ENCODE measurements around the gene FAM53B.

Gene FAM53B

DNA sequence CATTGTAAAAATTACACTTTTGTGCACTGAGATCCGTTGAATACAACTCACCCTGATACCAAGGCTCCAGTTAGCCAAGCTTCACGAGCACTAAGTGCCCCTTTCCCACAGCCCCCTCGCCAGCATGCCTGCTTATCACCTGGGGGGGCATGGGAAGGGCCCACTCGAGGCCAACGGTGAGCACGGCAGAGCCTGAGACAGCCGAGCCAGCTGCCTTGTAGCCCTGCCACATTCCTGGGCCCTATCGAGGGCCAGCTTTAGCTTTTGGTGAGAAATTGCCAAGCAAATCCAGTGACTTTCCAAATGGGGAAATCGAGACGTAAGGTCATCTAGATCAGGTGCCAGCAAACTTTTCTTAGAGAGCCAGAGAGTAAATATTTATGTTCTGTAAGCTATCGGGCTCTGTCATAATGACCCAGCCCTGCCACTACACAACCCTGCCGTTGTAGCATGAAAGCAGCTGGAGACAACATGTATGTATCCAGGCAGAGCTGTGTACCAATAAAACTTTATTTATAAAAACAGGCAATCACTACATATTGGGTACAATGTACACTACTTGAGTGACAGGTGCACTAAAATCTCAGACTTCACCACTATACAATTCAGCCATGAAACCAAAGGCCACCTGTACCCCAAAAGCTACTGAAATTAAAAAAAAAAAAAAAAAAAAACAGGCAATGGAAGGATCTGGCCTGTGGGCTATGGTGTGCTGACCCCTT is 83.6 kb downstream of the FAM53B start:
- no peak for DNase-seq (ENCODE audit: low read depth)

GRCh38 chr10:124659380-124659779 is 84.8 kb downstream of the FAM53B start:
- no peak for DNase-seq (ENCODE audit: low read depth)

GRCh38 chr10:124658591-124659242 is 85.5 kb downstream of the FAM53B start:
- DNase-seq (ENCODE audit: low read depth): no peak

GRCh38 chr10:124657806-124658205 is 86.4 kb downstream of the FAM53B start:
- no peak for DNase-seq (ENCODE audit: low read depth)

DNA sequence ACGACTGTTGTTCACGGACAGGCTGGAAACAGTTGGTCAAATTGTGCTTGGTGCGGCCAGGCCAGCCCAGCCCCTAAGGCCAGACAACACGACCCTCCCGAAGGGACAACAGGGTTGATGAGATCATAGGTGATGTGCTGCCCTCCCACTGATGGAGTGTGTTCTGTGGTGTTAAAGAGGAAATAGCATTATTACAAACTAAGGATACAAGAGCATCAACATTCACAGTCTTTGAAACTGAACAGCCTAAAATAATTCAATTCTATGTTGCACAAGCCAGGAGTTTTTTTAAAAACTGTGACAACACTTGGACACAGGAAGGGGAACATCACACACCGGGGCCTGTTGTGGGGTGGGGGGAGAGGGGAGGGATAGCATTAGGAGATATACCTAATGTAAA is 87.6 kb downstream of the FAM53B start:
- no peak for DNase-seq (ENCODE audit: low read depth)

GRCh38 chr10:124656113-124656490 is 88.1 kb downstream of the FAM53B start:
- DNase-seq (ENCODE audit: low read depth): no peak

DNA sequence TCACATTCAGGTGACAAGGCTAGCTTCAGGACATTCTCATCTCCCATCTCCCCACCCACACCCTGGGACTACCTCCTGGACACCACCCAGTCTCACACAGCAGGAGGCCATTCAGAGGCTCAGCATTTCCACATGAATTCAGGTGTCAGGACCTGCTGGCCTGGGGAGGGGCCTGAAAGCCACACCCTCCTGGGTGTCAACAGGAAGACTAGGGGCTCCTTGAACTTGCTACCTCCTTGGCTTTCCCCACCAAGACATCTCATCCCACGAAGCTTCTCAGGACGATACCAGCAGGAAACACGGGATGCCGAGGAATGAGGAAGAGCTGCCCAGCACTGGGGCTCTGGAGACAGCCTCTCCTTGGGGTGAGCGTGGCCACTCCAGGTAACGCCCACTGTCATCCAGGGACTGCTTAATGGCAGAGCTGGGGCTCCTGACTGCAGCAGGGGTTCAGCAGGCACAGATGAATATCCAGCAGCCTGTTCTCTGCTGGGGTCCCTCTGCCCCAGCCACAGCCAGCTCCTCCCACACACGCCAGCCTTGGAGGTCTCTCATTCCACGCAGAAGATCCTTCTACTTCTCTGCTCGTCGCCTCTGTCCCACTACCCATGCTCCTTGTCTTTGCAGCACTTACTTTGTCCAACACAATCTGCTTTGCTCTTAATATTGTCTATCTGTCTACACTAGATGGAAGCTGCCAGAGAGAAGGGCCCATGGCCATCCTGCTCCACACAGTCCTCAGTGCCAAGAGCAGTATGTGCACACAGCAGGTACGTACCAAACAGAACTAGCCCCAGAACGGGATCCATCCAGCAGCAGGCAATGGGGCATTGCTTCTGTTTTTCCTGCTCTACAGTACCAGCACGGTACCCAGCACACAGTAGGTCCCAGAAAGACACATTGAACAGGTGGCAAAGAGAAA is 88.7 kb downstream of the FAM53B start:
- no peak for DNase-seq (ENCODE audit: low read depth)

DNA sequence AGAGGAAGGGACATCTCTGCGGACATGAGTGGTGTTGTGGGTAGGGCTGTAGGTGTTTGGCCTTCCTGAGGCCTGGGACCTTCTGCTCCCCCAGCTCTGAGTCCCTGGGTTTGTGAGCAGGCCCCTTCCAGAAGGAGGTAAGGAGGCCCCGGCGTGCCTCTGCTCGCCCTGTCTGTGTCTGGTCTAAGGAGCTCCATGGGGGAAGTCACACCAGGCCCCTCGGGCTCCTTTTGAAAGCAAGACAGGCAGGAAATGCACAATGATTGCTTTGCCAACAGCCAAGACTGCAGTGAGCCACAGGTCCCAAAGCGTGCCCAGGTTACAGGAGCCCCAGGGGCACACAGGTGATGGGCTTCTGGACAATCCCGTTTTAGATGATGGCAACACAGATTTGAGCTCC is 89.5 kb downstream of the FAM53B start:
- DNase-seq (ENCODE audit: low read depth): no peak

DNA sequence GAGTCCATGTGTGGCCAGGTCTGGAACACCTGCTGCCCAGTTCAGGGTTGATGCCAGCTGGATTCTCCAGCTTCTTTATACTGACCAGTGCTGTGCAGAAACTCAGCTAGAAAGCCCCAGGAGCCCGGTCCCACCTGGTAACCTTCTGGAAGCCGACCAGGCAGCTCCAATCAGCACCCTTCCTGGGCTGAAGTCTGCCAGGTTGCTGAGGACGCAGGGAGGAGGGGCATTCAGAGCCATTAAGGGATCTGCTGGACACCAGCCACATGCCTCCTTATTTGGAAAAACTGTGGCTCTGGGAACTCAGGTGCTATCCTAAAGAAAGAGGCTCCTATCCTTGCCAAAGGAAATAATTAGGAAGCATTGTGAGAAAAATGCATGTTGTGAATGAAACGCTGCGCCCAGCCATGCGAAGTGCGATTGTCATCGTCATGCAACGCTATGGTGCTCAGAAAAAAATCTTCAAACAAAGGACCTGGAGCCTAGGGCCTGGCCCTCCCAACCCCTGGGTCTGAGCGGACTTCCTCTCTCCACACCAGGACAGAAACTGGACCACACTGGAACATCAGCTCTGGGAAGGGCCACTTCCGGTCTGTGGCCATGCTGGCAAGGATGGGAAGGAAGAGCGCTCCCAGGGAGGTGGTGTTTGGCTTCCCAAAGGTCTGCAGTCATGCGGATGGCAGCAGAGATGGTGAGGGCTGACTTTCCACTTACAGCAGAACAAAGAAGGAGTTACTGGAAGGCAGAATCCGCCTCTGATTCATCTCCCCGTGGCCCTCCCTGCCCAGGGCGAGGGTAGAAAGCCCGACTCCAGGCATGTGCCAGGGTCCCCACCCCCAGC is 90.1 kb downstream of the FAM53B start:
- no peak for DNase-seq (ENCODE audit: low read depth)

- no peak for DNase-seq (ENCODE audit: low read depth)
These were observed 90.9 kb downstream of the FAM53B start for GRCh38 chr10:124653311-124653710.

- no peak for DNase-seq (ENCODE audit: low read depth)
These were observed 91.5 kb downstream of the FAM53B start for GRCh38 chr10:124652701-124653100.

- no peak for DNase-seq (ENCODE audit: low read depth)
These were observed 92.0 kb downstream of the FAM53B start for GRCh38 chr10:124652200-124652599.

DNA sequence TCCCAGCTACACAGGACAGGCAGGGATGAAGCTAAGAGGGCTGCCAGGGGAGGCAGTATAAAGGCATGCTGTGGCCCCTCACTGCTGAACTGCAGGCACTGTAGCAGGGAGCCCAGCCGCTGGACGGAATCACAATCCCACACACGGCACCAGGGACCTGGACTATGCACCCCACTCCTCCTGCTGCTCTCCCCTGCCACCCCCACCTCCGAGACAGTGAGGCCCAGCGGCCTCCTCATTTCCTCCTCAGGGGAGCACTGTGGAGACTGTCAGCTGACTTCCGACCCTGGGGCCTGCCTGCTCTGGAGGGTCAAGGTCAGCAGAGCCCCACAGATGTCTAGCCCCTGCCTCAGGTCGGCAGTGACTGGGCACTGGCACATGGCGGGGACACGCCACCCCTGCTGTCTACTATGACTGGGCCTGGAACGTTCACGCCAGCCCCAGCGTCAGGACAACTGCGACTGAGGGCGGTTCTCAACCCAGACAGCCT is 92.7 kb downstream of the FAM53B start:
- DNase-seq (ENCODE audit: low read depth): no peak

GRCh38 chr10:124650820-124651401 is 93.3 kb downstream of the FAM53B start:
- no peak for DNase-seq (ENCODE audit: low read depth)

- DNase-seq (ENCODE audit: low read depth): no peak
These were observed 93.9 kb downstream of the FAM53B start for GRCh38 chr10:124650263-124650662.

DNA sequence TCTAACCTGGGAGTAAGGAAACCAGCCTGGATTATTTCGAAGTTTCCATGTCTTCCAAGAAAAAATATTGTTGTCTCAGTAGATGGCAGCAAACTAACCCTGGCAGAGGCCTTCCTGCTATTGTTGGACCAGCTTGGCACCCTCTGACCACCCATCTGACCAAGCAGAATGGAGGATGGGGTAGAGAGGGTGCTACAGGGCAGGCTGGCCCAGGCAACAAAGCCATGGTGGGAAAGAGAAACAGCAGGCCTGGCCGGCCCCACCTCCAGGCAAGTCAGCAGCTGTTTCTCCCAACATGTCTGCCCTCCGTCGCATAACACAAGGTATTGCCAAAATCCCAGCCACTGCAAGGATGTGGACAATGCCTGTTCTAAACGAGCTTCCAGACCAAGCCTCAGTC is 95.0 kb downstream of the FAM53B start:
- no peak for DNase-seq (ENCODE audit: low read depth)

- DNase-seq (ENCODE audit: low read depth): no peak
These were observed 95.4 kb downstream of the FAM53B start for GRCh38 chr10:124648738-124649137.

DNA sequence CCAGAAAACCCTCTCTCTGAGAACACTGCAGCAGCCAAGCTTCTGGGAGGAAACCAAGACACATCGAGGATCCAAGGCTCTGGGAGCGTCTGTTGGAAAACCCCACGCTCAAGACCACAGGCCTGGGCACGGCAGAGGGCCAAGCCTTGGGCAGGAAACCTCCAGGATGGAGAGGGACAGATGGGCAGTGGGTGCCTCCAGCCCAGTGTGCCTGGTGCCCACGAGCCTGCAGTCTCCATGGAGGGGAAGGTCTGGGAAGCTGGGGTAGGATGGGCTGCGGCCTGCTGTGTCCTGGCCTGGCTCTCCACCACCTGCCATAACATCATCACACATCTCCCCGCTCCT is 96.1 kb downstream of the FAM53B start:
- DNase-seq (ENCODE audit: low read depth): no peak

DNA sequence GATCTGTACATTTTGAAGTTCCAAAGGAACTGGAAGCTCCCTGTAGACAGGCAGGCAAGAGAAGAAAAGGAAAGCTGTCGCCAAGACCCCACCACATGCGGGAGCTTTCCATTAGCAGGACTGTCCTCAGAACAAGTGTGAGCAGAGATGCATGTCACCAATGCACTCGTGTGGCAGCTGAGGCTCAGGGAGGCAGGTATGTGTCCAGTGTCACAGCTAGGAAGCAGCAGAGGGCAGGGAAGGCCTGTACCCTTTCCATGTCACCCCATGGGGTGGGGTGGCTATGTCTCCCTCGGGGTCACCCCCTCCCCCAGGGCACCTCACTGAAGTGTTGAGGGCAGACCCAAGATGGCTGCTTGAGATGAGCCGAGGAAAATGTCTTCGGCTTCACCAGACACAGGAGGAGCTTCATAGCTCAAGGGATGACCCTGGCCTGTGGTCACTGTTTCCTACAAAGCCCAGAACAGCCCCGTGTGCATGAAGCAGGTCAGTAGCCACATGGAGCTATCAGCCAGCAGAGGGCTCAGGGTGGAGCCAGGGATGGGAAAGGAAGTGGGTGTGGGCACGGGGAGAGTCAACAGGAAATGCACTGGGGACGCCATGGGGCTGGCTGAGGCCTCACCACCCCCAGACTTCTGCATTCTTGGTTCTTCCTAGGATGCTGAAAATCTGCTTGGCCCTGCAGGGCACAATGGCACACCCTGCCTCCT is 96.6 kb downstream of the FAM53B start:
- no peak for DNase-seq (ENCODE audit: low read depth)

GRCh38 chr10:124646483-124647352 is 97.5 kb downstream of the FAM53B start:
- peak; percentile 30 for DNase-seq (ENCODE audit: low read depth)
